Measurements from ENCODE around the gene XRN2.

Gene XRN2

GRCh38 chr20:21302664-21303060 lies 469 bp upstream of the XRN2 start:
- no peak for DNase-seq

DNA sequence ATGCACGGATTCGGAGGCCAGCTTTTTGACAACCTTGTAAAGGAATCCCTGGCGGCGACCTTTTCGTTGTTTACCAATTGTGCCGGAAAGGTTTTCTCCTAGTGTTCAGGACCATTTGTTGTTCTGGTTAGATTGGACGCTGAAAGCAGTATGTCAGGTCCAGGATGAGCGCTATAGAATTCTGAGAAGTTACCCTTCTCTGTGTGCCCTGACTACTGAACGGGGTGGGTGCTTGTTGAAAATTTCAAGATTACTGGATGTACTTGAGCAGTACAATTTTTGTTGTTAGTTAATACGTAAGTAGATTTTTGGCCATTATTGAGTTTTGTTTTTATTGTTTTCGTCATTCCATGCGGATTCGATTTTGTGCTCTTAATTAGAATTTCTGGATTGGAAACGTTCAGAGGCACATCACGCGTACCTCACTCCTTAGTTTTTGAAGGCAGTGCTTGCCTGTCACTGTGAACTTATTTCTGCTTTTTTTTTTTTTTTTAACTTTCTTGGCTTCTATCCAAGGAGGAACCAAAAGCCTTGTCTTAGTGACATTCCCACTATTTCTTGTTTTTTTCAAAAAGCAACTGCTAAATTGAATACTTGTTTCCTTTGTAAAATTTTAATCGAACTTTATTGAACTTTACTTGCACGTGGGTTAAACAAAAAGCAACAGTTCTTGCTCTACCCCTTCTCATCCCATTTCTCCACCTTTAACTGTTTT lies 898 bp downstream of the XRN2 start:
- DNase-seq, result no peak

DNA sequence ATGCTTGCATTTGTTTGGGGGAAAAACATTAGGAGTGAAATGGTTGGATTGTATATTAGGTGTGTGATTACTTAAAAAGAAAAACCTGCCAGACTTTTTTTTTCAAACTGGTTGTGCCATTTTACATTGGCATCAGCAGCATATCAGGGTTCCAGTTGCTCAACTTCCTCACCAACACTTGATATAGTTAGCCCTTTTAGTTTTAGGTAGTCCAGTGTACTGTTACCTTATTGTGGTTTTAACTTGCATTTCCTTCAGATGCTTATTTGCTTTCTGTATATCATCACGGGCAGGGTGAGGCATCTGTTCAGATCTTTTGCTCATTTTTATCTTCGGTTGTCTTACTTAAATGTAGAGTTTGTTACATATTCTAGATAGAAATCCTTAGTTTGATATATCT lies 5.2 kb downstream of the XRN2 start:
- no peak for DNase-seq

GRCh38 chr20:21309678-21310467 lies 6.7 kb downstream of the XRN2 start:
- DNase-seq, result no peak

GRCh38 chr20:21312813-21313474 lies 9.8 kb downstream of the XRN2 start:
- no peak for DNase-seq

DNA sequence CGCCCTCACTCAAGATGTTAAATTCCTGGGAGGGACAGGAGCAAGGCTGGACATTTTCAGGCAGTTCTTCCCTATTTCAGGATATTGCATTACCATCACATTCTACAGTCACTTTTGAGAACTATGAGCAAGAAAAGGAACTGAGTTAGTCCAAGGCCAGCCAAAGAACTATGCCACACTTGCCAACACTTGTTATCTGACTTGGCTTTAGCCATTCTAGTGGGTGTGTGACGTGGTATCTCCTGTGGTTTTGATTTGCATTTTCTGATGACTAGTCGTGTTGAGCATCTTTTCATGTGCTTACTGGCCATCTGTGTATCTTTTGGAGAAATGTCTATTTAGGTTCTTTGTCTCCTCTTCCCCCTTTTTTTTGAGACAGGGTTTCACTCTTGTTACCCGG lies 12.0 kb downstream of the XRN2 start:
- peak; percentile 25 for DNase-seq

- no peak for DNase-seq
Measured at GRCh38 chr20:21322083-21322710, 19.1 kb downstream of the XRN2 start.

DNA sequence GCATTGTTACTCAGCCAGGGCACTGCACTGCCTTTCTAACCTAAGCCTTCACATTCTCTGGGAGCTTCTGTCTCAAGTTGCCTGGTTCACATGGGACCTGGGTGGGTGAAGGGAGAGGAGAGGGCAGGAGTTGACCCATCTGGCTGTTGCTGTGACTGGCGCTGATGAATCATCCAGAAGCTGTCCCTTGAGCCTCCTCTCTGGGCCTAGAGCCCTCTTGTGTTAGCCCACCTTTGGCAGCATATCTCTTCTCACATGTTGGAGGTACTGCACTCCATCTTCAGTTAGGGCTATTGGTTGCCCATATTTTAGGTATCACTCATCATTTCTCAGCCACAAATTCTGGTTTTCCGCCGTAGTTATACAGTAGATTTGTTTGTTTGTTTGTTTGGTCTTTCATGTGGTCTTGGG lies 19.8 kb downstream of the XRN2 start:
- no peak for DNase-seq

DNA sequence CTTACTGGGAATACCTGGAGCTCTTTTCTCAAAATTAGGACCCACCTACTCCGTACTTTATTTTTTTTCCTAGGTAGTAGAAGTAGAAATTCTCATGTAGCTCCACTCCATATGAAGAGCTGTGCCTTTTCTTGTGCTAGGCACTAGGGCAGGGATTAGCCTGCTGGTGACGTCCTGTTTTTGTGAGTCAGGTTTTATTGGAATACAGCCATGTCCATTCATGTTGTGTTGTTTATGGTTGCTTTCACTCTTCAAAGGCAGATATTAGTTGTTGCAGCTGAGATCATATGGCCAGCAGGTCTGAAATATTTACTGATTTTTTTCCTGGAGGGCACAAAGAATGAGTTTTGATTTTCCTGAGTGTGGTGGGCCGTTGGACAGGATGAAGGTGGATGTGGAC lies 20.5 kb downstream of the XRN2 start:
- DNase-seq, result no peak

- DNase-seq, result no peak
Measured at GRCh38 chr20:21324126-21324525, 21.0 kb downstream of the XRN2 start.

- no peak for DNase-seq
Measured at GRCh38 chr20:21325296-21325695, 22.2 kb downstream of the XRN2 start.

DNA sequence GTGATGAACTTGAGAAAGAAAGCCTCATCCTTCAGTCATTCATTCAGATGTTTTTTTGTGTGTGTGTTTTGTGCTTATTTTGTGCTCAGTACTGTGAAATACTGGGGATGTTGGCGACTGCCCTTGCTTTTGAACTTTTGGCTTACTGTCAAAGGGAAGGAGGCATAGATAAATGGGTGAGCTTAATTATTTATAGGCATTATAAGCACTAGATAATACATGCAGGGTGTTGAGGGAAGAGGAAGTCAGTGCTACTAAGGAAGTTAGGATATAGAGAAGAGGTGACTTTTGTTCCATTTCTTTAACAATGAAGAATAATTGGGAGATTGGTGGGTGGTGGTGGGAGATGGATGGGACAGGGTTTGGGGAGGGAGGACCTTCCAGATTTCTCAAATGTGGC lies 23.6 kb downstream of the XRN2 start:
- no peak for DNase-seq

GRCh38 chr20:21336455-21337151 lies 33.5 kb downstream of the XRN2 start:
- no peak for DNase-seq

GRCh38 chr20:21338291-21338690 lies 35.2 kb downstream of the XRN2 start:
- no peak for DNase-seq

DNA sequence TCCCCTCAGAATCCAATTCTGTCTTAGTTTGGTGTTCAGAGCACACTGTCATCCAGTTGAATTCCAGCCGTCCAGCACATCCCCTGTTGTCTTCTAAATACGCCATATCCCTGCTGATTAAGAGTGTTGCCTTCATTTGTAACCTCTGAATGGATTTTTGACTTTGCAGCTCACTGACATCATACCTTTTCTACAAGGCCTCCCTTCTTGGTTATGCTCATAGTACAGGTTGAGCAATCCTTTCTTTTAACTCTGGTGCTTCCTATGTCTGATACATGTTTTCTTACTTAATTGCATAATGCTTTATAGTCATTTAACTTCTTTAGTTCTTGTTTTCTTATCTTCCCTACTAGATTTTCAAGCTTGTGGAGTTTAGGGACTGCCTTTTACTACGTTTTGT lies 36.4 kb downstream of the XRN2 start:
- no peak for DNase-seq

DNA sequence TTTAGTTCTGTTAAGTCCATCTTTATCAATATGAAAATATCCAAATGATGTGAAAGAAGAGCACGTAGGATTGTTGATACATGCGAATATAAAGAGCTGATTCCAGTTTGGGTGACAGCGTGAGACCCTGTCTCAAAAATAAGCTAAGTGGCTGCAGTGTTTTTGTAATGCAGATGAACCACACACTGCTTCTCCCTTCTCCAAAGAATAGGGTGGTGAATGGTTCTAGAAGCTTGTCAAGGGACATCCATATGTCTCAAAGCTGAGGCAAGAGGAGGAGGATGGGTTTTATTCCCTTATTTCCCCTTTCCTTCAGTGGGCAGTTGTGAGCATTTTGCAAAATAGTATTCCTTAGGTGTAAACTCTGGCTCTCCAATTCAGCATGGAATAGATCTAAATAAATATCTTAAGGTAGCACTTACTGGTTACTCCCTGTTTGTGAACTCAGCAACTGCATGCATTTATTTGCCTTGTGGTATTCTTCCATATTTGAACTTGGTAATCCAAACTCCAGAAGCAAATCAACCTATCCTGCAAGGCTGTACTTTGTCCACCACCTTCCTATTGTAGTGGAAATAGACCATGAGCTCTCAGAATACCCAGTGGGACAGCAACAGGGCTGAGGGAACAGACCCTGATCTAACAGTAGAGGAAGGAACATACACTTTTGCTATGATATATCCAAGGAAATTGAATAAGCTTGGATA lies 38.0 kb downstream of the XRN2 start:
- DNase-seq, result no peak

- no peak for DNase-seq
Measured at GRCh38 chr20:21342656-21343345, 39.7 kb downstream of the XRN2 start.

GRCh38 chr20:21344206-21344900 lies 41.2 kb downstream of the XRN2 start:
- no peak for DNase-seq

DNA sequence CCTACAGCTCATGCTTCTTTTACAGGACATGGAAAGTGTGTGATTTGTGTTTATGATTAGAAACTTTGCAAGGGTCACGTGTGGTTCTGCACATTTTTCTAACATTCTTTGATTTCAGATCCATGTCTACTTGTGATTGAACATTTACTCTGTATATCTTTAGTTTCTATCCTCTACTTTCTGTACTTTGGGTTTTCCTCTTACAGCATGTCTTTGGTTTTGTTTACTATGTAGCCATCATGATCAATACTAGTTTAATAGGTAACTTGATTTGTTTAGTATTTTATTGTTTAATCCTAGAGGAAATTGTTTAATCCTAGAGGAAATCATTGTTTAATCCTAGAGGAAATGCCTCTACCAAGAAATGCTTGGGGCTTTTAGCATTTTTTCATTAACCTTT lies 41.8 kb downstream of the XRN2 start:
- DNase-seq, result no peak

DNA sequence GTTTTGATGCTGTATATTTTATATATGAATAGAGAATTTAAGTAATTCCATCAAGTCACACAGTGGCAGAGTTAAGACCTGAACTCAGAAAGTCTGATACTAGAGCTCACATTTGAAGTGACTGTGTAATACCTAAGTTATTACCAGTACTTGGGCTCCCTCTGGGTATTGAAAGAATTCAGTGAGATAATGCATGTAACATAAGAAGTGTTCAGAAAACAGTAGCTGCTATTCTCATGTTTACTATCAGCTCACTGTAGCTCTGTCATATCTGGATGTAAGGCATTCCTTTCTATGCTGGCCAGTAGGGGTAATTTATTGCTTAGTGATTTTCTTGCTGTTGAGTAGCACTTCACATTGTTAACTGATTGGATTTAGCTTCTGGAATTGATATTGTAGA lies 49.6 kb downstream of the XRN2 start:
- DNase-seq, result no peak

- DNase-seq, result no peak
Measured at GRCh38 chr20:21353236-21353635, 50.1 kb downstream of the XRN2 start.

Measured in RPMI8226 (cell line).